H1 (cell line): Measurements from ENCODE around the gene SPDEF. TPM values are rescaled to one million over a fixed set of nuclear protein-coding genes. Genes with fewer than 3 reads are reported as not detected.

Source experiments
- ASH2L ChIP-seq: fragments of 200-600, 300-600 bp; sonication (generic); IDR thresholded peaks from one replicate; pipeline ENCODE4 v1.7.1; 2017; ENCODE audit warnings: low read length
- BRCA1 ChIP-seq: IDR thresholded peaks from 2 replicates; pipeline ENCODE4 v1.6.1; 2012; ENCODE audit warnings: low read depth, low read length, improper control_type of control experiment
- EGR1 ChIP-seq: IDR thresholded peaks from 2 replicates; pipeline ENCODE4 v1.6.1; 2011; ENCODE audit warnings: low read depth, low read length, borderline replicate concordance
- NANOG ChIP-seq: IDR thresholded peaks from 2 replicates; pipeline ENCODE4 v1.6.1; 2011; ENCODE audit warnings: low read length, low read depth, mild to moderate bottlenecking, inconsistent platforms; ENCODE audit not compliant: insufficient read depth, poor library complexity, severe bottlenecking
- POU5F1 ChIP-seq: IDR thresholded peaks from 2 replicates; pipeline ENCODE4 v1.6.1; 2011; ENCODE audit warnings: low read depth, mild to moderate bottlenecking, low read length, moderate library complexity
- RNF2 ChIP-seq: fragments of 200-900, 300-1000 bp; sonication (generic); IDR thresholded peaks from 2 replicates; pipeline ENCODE4 v1.7.1; 2016; ENCODE audit warnings: borderline replicate concordance, low read depth, mild to moderate bottlenecking, antibody characterized with exemption, low read length; ENCODE audit not compliant: poor library complexity, severe bottlenecking; ENCODE audit errors: missing control alignments
- SIRT6 ChIP-seq: IDR thresholded peaks from one replicate; pipeline ENCODE4 v1.7.1; 2012; ENCODE audit warnings: low read length, inconsistent platforms
- polyA plus RNA-seq, 7 experiments: library from polyadenylated mRNA; depleted of rRNA in 3 of 7; stranded (reverse) in 5 of 7; unstranded in 2 of 7; fragments of >200 nt in 5 of 7; fragments of 200-250 nt in 2 of 7; gene quantifications; 1 replicate in 5 of 7; 2 replicates in 1 of 7; 4 replicates in 1 of 7; pipeline versions ENCODE4 v1.2.1 to v1.2.3, GENCODE V29; 2011 to 2013; ENCODE audit warnings: missing spikeins in 2 of 7, mixed read lengths in 2 of 7
- total RNA-seq: library from RNA; stranded (reverse); fragmentation: NEBNext Ultra II Directional; extraction: Animal tissue kit (Norgen Biotek cat#: 25700); gene quantifications from 2 replicates; pipeline ENCODE4 v1.2.1, GENCODE V29; 2021
- TF ChIP-seq, protein P1 (sequence below): fragments of 300-600 bp; sonication (generic); IDR thresholded peaks from 2 replicates; pipeline ENCODE4 v1.7.1; 2012; ENCODE audit warnings: low read length, moderate library complexity, mild to moderate bottlenecking, inconsistent platforms; ENCODE audit not compliant: insufficient replicate concordance
- TF ChIP-seq, protein P2 (sequence below), 3 experiments: IDR thresholded peaks; 1 replicate in 2 of 3; 2 replicates in 1 of 3; pipeline versions ENCODE4 v1.5.1 to v1.6.1; 2011; ENCODE audit warnings: low read length in 3 of 3, mild to moderate bottlenecking in 3 of 3, inconsistent platforms in 2 of 3, low read depth in 1 of 3, moderate library complexity in 1 of 3; ENCODE audit not compliant: insufficient read depth in 1 of 3; ENCODE audit errors: control extremely low read depth in 1 of 3

Gene SPDEF
- total and polyA plus RNA-seq, 2 of the 8 experiments (the other 6 are each of a cell fraction or from before 2014, with no cell fraction given) = 0.15 to 0.30 TPM

DNA sequence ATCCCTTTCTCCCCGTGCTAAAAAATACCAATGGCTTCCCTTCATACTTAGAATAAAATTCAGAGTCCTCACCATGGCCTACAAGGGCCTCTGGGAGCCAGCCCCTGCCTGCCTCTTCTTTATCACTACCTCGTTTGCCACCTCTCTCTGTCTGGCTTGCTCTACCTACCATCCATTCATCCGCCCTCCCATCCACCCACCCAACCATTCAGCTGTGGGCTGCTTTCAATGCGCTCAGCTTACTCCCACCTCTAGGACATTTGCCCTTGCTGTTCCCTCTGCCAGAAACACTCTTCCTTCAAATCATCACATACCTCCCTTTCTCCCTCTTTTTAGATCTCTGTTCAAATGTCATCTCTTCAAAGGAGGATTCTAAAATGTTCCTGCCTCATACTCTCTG is 45.8 kb downstream of the SPDEF start (continued):
- TF ChIP-seq, protein P1, sequence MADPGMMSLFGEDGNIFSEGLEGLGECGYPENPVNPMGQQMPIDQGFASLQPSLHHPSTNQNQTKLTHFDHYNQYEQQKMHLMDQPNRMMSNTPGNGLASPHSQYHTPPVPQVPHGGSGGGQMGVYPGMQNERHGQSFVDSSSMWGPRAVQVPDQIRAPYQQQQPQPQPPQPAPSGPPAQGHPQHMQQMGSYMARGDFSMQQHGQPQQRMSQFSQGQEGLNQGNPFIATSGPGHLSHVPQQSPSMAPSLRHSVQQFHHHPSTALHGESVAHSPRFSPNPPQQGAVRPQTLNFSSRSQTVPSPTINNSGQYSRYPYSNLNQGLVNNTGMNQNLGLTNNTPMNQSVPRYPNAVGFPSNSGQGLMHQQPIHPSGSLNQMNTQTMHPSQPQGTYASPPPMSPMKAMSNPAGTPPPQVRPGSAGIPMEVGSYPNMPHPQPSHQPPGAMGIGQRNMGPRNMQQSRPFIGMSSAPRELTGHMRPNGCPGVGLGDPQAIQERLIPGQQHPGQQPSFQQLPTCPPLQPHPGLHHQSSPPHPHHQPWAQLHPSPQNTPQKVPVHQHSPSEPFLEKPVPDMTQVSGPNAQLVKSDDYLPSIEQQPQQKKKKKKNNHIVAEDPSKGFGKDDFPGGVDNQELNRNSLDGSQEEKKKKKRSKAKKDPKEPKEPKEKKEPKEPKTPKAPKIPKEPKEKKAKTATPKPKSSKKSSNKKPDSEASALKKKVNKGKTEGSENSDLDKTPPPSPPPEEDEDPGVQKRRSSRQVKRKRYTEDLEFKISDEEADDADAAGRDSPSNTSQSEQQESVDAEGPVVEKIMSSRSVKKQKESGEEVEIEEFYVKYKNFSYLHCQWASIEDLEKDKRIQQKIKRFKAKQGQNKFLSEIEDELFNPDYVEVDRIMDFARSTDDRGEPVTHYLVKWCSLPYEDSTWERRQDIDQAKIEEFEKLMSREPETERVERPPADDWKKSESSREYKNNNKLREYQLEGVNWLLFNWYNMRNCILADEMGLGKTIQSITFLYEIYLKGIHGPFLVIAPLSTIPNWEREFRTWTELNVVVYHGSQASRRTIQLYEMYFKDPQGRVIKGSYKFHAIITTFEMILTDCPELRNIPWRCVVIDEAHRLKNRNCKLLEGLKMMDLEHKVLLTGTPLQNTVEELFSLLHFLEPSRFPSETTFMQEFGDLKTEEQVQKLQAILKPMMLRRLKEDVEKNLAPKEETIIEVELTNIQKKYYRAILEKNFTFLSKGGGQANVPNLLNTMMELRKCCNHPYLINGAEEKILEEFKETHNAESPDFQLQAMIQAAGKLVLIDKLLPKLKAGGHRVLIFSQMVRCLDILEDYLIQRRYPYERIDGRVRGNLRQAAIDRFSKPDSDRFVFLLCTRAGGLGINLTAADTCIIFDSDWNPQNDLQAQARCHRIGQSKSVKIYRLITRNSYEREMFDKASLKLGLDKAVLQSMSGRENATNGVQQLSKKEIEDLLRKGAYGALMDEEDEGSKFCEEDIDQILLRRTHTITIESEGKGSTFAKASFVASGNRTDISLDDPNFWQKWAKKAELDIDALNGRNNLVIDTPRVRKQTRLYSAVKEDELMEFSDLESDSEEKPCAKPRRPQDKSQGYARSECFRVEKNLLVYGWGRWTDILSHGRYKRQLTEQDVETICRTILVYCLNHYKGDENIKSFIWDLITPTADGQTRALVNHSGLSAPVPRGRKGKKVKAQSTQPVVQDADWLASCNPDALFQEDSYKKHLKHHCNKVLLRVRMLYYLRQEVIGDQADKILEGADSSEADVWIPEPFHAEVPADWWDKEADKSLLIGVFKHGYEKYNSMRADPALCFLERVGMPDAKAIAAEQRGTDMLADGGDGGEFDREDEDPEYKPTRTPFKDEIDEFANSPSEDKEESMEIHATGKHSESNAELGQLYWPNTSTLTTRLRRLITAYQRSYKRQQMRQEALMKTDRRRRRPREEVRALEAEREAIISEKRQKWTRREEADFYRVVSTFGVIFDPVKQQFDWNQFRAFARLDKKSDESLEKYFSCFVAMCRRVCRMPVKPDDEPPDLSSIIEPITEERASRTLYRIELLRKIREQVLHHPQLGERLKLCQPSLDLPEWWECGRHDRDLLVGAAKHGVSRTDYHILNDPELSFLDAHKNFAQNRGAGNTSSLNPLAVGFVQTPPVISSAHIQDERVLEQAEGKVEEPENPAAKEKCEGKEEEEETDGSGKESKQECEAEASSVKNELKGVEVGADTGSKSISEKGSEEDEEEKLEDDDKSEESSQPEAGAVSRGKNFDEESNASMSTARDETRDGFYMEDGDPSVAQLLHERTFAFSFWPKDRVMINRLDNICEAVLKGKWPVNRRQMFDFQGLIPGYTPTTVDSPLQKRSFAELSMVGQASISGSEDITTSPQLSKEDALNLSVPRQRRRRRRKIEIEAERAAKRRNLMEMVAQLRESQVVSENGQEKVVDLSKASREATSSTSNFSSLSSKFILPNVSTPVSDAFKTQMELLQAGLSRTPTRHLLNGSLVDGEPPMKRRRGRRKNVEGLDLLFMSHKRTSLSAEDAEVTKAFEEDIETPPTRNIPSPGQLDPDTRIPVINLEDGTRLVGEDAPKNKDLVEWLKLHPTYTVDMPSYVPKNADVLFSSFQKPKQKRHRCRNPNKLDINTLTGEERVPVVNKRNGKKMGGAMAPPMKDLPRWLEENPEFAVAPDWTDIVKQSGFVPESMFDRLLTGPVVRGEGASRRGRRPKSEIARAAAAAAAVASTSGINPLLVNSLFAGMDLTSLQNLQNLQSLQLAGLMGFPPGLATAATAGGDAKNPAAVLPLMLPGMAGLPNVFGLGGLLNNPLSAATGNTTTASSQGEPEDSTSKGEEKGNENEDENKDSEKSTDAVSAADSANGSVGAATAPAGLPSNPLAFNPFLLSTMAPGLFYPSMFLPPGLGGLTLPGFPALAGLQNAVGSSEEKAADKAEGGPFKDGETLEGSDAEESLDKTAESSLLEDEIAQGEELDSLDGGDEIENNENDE = no peak
- TF ChIP-seq POU5F1 (no peak), SIRT6 (no peak), BRCA1 (no peak), NANOG (no peak), ASH2L (no peak), EGR1 (no peak), RNF2 (no peak)
- TF ChIP-seq, protein P2, sequence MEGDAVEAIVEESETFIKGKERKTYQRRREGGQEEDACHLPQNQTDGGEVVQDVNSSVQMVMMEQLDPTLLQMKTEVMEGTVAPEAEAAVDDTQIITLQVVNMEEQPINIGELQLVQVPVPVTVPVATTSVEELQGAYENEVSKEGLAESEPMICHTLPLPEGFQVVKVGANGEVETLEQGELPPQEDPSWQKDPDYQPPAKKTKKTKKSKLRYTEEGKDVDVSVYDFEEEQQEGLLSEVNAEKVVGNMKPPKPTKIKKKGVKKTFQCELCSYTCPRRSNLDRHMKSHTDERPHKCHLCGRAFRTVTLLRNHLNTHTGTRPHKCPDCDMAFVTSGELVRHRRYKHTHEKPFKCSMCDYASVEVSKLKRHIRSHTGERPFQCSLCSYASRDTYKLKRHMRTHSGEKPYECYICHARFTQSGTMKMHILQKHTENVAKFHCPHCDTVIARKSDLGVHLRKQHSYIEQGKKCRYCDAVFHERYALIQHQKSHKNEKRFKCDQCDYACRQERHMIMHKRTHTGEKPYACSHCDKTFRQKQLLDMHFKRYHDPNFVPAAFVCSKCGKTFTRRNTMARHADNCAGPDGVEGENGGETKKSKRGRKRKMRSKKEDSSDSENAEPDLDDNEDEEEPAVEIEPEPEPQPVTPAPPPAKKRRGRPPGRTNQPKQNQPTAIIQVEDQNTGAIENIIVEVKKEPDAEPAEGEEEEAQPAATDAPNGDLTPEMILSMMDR (IDR thresholded peaks at IDR 0.05; ENCODE audit: control extremely low read depth in 1 of 3, insufficient read depth in 1 of 3, low read depth in 1 of 3, low read length in 3 of 3) = no peak
